WTC11 (cell line): ENCODE data around the gene TBCE. TPM values are rescaled to one million over a fixed set of nuclear protein-coding genes. Genes with fewer than 3 reads are reported as not detected.

Experiments used
- ATAC-seq: fragments of 200-7000 bp; cut with Tn5 transposase; 2 replicates; pipeline ENCODE4 v1.10.0; 2021; ENCODE audit warnings: mild to moderate bottlenecking, moderate library complexity
- CTCF ChIA-PET: fragments of 300-600 bp; sonication (Branson Sonifier 250); formaldehyde crosslinking; loops from one replicate; lab custom pipeline; 2021; ENCODE audit warnings: antibody characterized with exemption; lab: Charles Lee
- POLR2A ChIA-PET: fragments of 350-600 bp; sonication (Branson Sonifier 250); formaldehyde crosslinking; loops from one replicate; lab custom pipeline; 2021; ENCODE audit warnings: antibody characterized with exemption; lab: Charles Lee
- DNase-seq: peaks from one replicate; pipeline ENCODE4 v3.0.0; 2021; ENCODE audit warnings: low spot score
- H3K27ac Mint-ChIP-seq: 2 replicates; pipeline ENCODE4 v1.8.0; 2021; ENCODE audit warnings: mixed read lengths
- H3K27me3 Mint-ChIP-seq: 2 replicates; pipeline ENCODE4 v1.8.0; 2021; ENCODE audit warnings: low read depth, mild to moderate bottlenecking, moderate library complexity, mixed read lengths
- H3K36me3 Mint-ChIP-seq: 2 replicates; pipeline ENCODE4 v1.8.0; 2021; ENCODE audit warnings: mixed read lengths
- H3K4me1 Mint-ChIP-seq: 2 replicates; pipeline ENCODE4 v1.8.0; 2022; ENCODE audit warnings: mixed read lengths
- H3K4me3 Mint-ChIP-seq: 2 replicates; pipeline ENCODE4 v1.8.0; 2021; ENCODE audit warnings: mild to moderate bottlenecking, moderate library complexity, mixed read lengths
- H3K9me3 Mint-ChIP-seq: 2 replicates; pipeline ENCODE4 v1.8.0; 2021; ENCODE audit warnings: mixed read lengths
- ATF1 ChIP-seq: sonication (generic); formaldehyde crosslinking; IDR thresholded peaks from 2 replicates; pipeline ENCODE4 v1.8.1; 2023; ENCODE audit warnings: mild to moderate bottlenecking, moderate library complexity, missing genetic modification reagents
- ATF2 ChIP-seq: sonication (generic); formaldehyde crosslinking; IDR thresholded peaks from 2 replicates; pipeline ENCODE4 v1.8.1; 2022; ENCODE audit warnings: low read depth, missing genetic modification reagents, borderline replicate concordance
- CBFB ChIP-seq: sonication (generic); formaldehyde crosslinking; IDR thresholded peaks from 2 replicates; pipeline ENCODE4 v1.8.1; 2022; ENCODE audit warnings: mild to moderate bottlenecking, low read depth, missing genetic modification reagents
- CREB1 ChIP-seq: sonication (generic); formaldehyde crosslinking; IDR thresholded peaks from 2 replicates; pipeline ENCODE4 v1.8.0; 2023; ENCODE audit warnings: mild to moderate bottlenecking, missing genetic modification reagents
- E2F1 ChIP-seq: sonication (generic); formaldehyde crosslinking; IDR thresholded peaks from 2 replicates; pipeline ENCODE4 v1.8.0; 2022; ENCODE audit warnings: mild to moderate bottlenecking, missing genetic modification reagents
- ESRRA ChIP-seq: sonication (generic); formaldehyde crosslinking; IDR thresholded peaks from 2 replicates; pipeline ENCODE4 v1.8.1; 2022; ENCODE audit warnings: mild to moderate bottlenecking, missing genetic modification reagents, borderline replicate concordance
- FOXP4 ChIP-seq: sonication (generic); formaldehyde crosslinking; IDR thresholded peaks from 2 replicates; pipeline ENCODE4 v1.8.0; 2022; ENCODE audit warnings: mild to moderate bottlenecking, missing genetic modification reagents
- HMGXB4 ChIP-seq: sonication (generic); formaldehyde crosslinking; IDR thresholded peaks from 2 replicates; pipeline ENCODE4 v1.8.1; 2023; ENCODE audit warnings: mild to moderate bottlenecking, moderate library complexity, missing genetic modification reagents
- IRF2 ChIP-seq: sonication (generic); formaldehyde crosslinking; IDR thresholded peaks from 2 replicates; pipeline ENCODE4 v1.8.0; 2022; ENCODE audit warnings: low read depth, missing genetic modification reagents, borderline replicate concordance
- MXD4 ChIP-seq: fragments of 250-450 bp; sonication (Bioruptor Pico); IDR thresholded peaks from 2 replicates; pipeline ENCODE4 v1.8.0; 2021; ENCODE audit warnings: mild to moderate bottlenecking, moderate library complexity, borderline replicate concordance
- NFATC4 ChIP-seq: fragments of 250-450 bp; sonication (Bioruptor Pico); IDR thresholded peaks from 2 replicates; pipeline ENCODE4 v1.9.0; 2021; ENCODE audit warnings: mild to moderate bottlenecking
- NFE2L1 ChIP-seq: sonication (generic); formaldehyde crosslinking; IDR thresholded peaks from 2 replicates; pipeline ENCODE4 v1.8.1; 2023; ENCODE audit warnings: missing genetic modification reagents
- NR1H2 ChIP-seq: sonication (generic); formaldehyde crosslinking; IDR thresholded peaks from 2 replicates; pipeline ENCODE4 v1.9.0; 2021; ENCODE audit warnings: mild to moderate bottlenecking, moderate library complexity, missing genetic modification reagents
- NR3C1 ChIP-seq: sonication (generic); formaldehyde crosslinking; conservative IDR thresholded peaks from 2 replicates; pipeline ENCODE4 v1.8.1; 2023; ENCODE audit warnings: low read depth, mild to moderate bottlenecking, missing genetic modification reagents
- OVOL2 ChIP-seq: fragments of 250-450 bp; sonication (Bioruptor Pico); IDR thresholded peaks from 2 replicates; pipeline ENCODE4 v1.9.0; 2021; ENCODE audit warnings: mild to moderate bottlenecking, borderline replicate concordance
- RORB ChIP-seq: fragments of 250-450 bp; sonication (Bioruptor Pico); IDR thresholded peaks from 2 replicates; pipeline ENCODE4 v1.9.0; 2021; ENCODE audit warnings: mild to moderate bottlenecking
- SMAD3 ChIP-seq: sonication (generic); formaldehyde crosslinking; IDR thresholded peaks from 2 replicates; pipeline ENCODE4 v1.8.0; 2022; ENCODE audit warnings: missing genetic modification reagents, mild to moderate bottlenecking, borderline replicate concordance
- SMAD4 ChIP-seq: sonication (generic); formaldehyde crosslinking; IDR thresholded peaks from 2 replicates; pipeline ENCODE4 v1.8.0; 2022; ENCODE audit warnings: mild to moderate bottlenecking, missing genetic modification reagents
- STAT6 ChIP-seq: sonication (generic); formaldehyde crosslinking; conservative IDR thresholded peaks from 2 replicates; pipeline ENCODE4 v1.8.1; 2023; ENCODE audit warnings: mild to moderate bottlenecking, low read depth, missing genetic modification reagents, moderate library complexity
- TEAD1 ChIP-seq: sonication (generic); formaldehyde crosslinking; IDR thresholded peaks from 2 replicates; pipeline ENCODE4 v1.8.0; 2022; ENCODE audit warnings: mild to moderate bottlenecking, missing genetic modification reagents
- TEAD4 ChIP-seq: sonication (generic); formaldehyde crosslinking; IDR thresholded peaks from 2 replicates; pipeline ENCODE4 v1.8.0; 2022; ENCODE audit warnings: mild to moderate bottlenecking, missing genetic modification reagents
- TP53 ChIP-seq: sonication (generic); formaldehyde crosslinking; IDR thresholded peaks from 2 replicates; pipeline ENCODE4 v1.8.1; 2023; ENCODE audit warnings: mild to moderate bottlenecking, missing genetic modification reagents
- ZMAT4 ChIP-seq: fragments of 250-450 bp; sonication (Bioruptor Pico); IDR thresholded peaks from 2 replicates; pipeline ENCODE4 v1.9.0; 2021; ENCODE audit warnings: mild to moderate bottlenecking
- ZNF121 ChIP-seq: sonication (generic); formaldehyde crosslinking; IDR thresholded peaks from 2 replicates; pipeline ENCODE4 v1.8.0; 2023; ENCODE audit warnings: missing genetic modification reagents
- ZNF138 ChIP-seq: sonication (generic); formaldehyde crosslinking; conservative IDR thresholded peaks from 2 replicates; pipeline ENCODE4 v1.8.1; 2022; ENCODE audit warnings: mild to moderate bottlenecking, moderate library complexity, missing genetic modification reagents
- ZNF219 ChIP-seq: sonication (generic); formaldehyde crosslinking; IDR thresholded peaks from 2 replicates; pipeline ENCODE4 v1.8.0; 2023; ENCODE audit warnings: missing genetic modification reagents, mild to moderate bottlenecking, borderline replicate concordance
- total RNA-seq: library from RNA; stranded (reverse); gene quantifications from 3 replicates; pipeline ENCODE4 v1.2.3, GENCODE V29; 2021

TBCE gene
- total RNA-seq, 1 experiment from 2014 or later: 34.8 TPM

GRCh38 chr1:235401251-235401650 is 34.0 kb downstream of the TBCE start:
- CTCF ChIA-PET: no interaction called here
- no peak for ATAC-seq
- Mint-ChIP-seq H3K36me3 (peaks cover 10% of the 10 kb centered on the region), H3K4me1 (peaks cover 9% of the 10 kb centered on the region), H3K9me3 (peaks cover 5% of the 10 kb centered on the region), H3K4me3 (no peak overlapping the region), H3K27ac (peak overlapping the region; percentile 72), H3K27me3 (no peaks in the 10 kb centered on the region)
- TF ChIP-seq SMAD4 (CRISPR knock-in tag) (no peak), ATF1 (CRISPR knock-in tag) (no peak), FOXP4 (CRISPR knock-in tag) (no peak), NFE2L1 (CRISPR knock-in tag) (no peak), NFATC4 (no peak), HMGXB4 (CRISPR knock-in tag) (no peak), IRF2 (CRISPR knock-in tag) (no peak), RORB (CRISPR knock-in tag) (no peak), TEAD4 (CRISPR knock-in tag) (no peak), E2F1 (no peak), TEAD1 (CRISPR knock-in tag) (no peak), ZNF121 (no peak), NR1H2 (CRISPR knock-in tag) (no peak), SMAD3 (CRISPR knock-in tag) (no peak), STAT6 (CRISPR knock-in tag) (no peak)
- no peak for DNase-seq
- POLR2A ChIA-PET: no interaction called here

- H3K9me3 Mint-ChIP-seq: no peaks in the 10 kb centered on the region
Measured at GRCh38 chr1:235402457-235403200, 35.4 kb downstream of the TBCE start.

More at GRCh38 chr1:235402457-235403200, 35.4 kb downstream of the TBCE start:
- Mint-ChIP-seq H3K27ac (no peak overlapping the region), H3K36me3 (peaks cover 10% of the 10 kb centered on the region), H3K4me3 (no peak overlapping the region), H3K27me3 (no peaks in the 10 kb centered on the region), H3K4me1 (peaks cover 9% of the 10 kb centered on the region)
- TF ChIP-seq ZNF219 (CRISPR knock-in tag): no peak
- TF ChIP-seq ZMAT4 (CRISPR knock-in tag): no peak
- no peak for TF ChIP-seq OVOL2 (CRISPR knock-in tag)
- TF ChIP-seq ZNF138 (CRISPR knock-in tag): no peak
- TF ChIP-seq CREB1 (CRISPR knock-in tag): no peak
- TF ChIP-seq NR3C1 (CRISPR knock-in tag): no peak
- TF ChIP-seq ESRRA (CRISPR knock-in tag): no peak
- no peak for TF ChIP-seq TEAD1 (CRISPR knock-in tag)
- no peak for TF ChIP-seq ATF2
- TF ChIP-seq CBFB (CRISPR knock-in tag): no peak
- no peak for TF ChIP-seq MXD4
- no peak for TF ChIP-seq TP53 (CRISPR knock-in tag)
- ATAC-seq: no peak
- DNase-seq: no peak
- ChIA-PET POLR2A (no interaction called here), CTCF (no interaction called here)
